Retinal pigment epithelial cell (primary cell): ENCODE data around the gene OVAAL.
A peak's percentile ranks its signal among the peaks of the same experiment; 100 is the strongest.

ENCODE experiments used
- DNase-seq: peaks from one replicate; pipeline ENCODE4 v3.0.0-alpha.2; 2010; ENCODE audit warnings: low read depth
- H3K4me3 ChIP-seq: 2 replicates; pipeline ENCODE4 v1.5.1; 2011; ENCODE audit warnings: mild to moderate bottlenecking, low read length, control low read depth, moderate library complexity
- CTCF ChIP-seq: conservative IDR thresholded peaks from 2 replicates; pipeline ENCODE4 v1.5.1; 2011; ENCODE audit warnings: low read depth, low read length, control low read depth, inconsistent platforms

Gene OVAAL

GRCh38 chr1:180532854-180533253, 25.9 kb upstream of the OVAAL start:
- H3K4me3 ChIP-seq = no peak overlapping the region
- no peak for TF ChIP-seq CTCF
- no peak for DNase-seq

- peak; percentile 91 for TF ChIP-seq CTCF
- H3K4me3 ChIP-seq = no peak overlapping the region
- no peak for DNase-seq
These were observed 25.3 kb upstream of the OVAAL start for GRCh38 chr1:180533266-180533987.

GRCh38 chr1:180534214-180534613, 24.6 kb upstream of the OVAAL start:
- DNase-seq = no peak
- TF ChIP-seq CTCF = no peak
- no peak overlapping the region for H3K4me3 ChIP-seq

GRCh38 chr1:180535418-180535999, 23.3 kb upstream of the OVAAL start:
- no peak for DNase-seq
- TF ChIP-seq CTCF = no peak
- H3K4me3 ChIP-seq = no peak overlapping the region

- TF ChIP-seq CTCF = no peak
- DNase-seq = no peak
- no peak overlapping the region for H3K4me3 ChIP-seq
These were observed 21.9 kb upstream of the OVAAL start for GRCh38 chr1:180536821-180537372.

- DNase-seq = no peak
- TF ChIP-seq CTCF = no peak
- H3K4me3 ChIP-seq = no peak overlapping the region
These were observed 19.6 kb upstream of the OVAAL start for GRCh38 chr1:180539136-180539535.
